GM18907 (cell line): ENCODE data around the gene SEPHS2.

ENCODE experiments used
- ATAC-seq: cut with Tn5 transposase; IDR thresholded peaks from one replicate; pipeline ENCODE4 v1.9.1; 2021; ENCODE audit warnings: mild to moderate bottlenecking, moderate library complexity; ENCODE audit not compliant: unreplicated experiment

Gene SEPHS2

DNA sequence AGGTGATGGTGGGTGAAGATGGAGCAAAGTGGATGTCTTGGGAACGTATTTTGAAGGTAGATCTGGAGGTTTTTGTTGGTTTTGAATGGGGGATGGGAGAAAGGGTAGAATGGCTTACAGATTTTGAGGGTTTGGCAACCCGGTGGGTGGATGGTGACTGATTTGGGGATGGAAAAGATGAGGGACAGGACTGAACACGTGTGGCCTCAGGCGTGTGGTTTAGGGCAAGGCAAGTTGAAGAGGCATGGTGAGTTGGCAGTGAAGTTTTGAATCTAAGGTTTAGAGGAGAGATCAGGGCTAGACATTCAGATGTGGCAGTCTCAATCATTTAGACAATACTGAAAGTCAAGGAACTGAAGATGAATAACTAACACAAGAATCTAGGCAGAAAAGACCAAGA is 10.8 kb downstream of the SEPHS2 start:
- ATAC-seq: no peak

DNA sequence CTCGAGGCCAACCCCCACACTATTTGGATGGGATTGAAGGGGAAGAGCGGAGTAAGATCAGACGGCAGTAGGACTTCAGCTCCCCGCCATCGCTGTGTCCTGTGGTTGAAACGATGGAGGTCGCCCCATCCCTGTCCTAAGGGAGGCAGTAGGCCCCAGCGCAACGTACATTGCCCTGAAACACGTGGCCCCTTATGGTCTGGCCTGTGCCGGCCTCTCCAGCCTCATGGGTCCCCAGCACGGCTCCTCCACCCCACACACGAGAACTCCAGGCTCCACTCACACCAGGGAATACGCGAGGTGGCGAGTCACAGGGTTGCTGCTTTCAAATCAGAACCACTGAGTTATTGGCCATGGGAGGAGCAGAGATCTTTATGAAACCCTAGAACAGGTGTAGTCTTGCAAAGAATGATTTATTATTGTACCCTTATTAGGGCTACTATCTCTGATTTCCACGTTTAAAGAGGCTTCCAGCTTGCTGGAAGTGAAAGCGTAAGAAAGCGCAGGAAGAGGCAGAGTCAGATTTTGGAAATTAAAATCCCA is 15.2 kb downstream of the SEPHS2 start:
- ATAC-seq: peak; percentile 16

DNA sequence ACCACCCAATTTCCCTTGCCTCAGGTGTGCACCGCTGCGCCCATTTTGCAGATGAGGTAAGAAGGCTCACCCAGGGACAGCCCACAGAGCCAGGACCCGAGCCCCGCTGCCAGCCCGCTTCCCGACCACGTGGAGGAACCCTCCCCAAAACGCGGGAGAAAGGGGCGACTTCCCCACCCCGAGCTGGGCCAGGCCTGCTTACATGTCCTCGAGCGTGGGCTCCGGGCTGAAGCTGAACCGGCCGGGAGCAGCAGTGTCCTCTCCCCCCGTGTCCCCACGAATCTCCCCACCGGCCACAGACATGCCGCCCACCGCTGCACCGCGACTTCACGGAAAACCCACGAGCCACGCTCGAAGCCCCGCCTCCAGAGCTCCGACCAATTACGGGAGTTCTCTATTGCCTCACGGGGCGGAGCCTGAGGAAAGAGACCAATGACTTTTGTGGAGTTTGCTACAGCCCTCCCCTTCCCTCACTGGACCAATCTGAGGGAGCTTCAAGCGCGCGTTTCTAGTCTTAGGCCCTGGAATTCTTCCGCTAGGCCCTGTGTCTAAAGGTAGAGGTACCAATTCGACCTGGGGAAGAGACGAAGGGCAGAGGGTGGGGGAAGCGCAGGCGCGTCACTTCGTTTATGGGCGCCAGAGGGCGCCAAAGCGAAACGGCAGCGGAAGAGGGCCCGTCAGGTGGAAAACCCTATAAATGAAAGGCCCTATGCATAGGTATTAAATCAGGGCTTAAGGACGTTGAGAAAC is 15.8 kb downstream of the SEPHS2 start, which contains the start of gene DCTPP1:
Gene DCTPP1, minus strand, starts transcription at position 353 of the 750 bp plus-strand sequence. Its CDS starts 50 bp downstream, at position 303.
- peak; percentile 96 for ATAC-seq

DNA sequence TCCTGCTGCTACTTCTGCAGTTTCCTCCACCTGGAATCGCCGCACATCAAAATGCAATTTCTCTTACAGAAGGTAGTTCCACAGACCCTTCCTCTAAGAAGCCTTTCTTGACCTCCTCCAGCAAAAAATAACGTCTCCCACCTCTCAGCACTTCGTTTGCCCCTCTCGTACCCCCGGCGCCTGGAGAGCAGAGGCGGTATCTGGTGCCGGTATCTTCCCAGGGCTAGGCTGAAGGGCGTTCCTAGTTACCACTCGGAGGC is 16.3 kb downstream of the SEPHS2 start:
- ATAC-seq: no peak

DNA sequence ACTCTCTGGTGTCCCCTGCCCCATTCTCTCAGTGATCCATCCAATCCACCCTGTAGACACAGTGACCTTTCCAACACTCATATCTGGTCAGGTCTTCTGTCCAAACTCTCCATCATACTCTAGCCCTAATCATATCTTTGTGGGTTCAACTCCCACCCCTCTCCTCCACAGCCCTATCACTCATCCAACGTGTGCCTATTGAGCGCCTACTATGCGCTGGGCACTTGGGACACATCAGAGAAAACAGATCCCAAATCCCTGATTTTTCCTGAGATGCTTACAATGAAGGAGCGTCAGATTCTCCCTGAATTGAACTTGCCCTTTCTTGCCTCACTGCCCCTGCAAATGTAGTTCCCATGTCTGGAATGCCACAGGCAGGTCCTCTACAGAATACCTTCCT is 17.6 kb downstream of the SEPHS2 start:
- ATAC-seq: no peak

DNA sequence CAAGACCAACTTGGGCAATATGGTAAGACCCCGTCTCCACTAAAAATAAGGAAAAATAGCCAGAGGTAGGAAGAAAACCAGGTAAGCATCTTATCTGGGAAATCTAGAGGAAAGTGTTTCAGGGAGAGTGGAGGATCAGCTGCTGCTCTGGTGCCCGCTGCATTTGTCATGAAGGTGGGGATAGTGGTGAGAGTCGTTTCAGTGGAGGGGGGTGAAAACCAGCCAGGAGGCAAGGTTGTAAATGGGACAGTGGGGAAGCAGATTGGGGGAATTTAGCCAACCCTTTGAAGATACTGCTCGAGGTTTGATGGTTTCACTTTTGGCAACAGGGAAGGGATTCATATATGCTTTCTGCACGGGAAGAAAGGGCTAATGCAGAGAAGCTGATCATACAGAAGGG is 24.7 kb downstream of the SEPHS2 start:
- no peak for ATAC-seq

DNA sequence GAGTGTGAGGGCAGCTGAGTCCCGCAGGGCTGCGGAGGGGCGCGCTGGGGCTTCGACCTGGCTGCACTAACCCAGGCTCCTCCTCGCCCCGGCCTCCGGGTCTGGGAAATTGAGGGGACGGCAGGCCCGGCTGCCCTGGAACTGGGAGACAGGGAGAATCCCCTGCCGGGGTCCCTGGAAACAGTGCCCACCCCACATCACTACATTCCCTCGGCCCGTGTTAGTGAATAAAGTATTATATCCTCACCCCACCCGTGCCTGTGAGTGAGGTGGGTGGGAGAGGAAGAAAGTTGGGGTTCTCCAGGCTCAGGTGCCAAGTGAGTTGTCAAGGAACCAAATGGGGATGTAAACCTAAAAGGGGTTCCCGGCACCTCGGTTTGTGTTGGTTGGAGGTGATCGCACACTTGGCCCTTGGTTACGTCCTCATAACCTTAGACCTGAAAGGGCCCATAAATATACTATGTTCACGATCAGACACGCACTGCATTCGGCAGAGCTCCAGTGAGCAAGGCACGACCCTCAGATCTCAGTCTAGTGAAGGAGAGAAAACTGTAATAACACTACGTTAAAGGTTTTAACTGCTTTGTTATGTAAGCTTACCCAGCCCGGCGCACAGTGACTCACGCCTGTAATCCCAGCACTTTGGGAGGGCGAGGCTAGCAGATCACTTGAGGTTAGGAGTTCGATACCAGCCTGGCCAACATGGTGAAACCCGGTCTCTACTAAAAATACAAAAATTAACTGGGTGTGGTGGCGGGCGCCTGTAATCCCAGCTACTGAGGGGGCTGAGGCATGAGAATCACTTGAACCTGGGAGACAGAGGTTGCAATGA is 27.1 kb downstream of the SEPHS2 start:
- no peak for ATAC-seq

DNA sequence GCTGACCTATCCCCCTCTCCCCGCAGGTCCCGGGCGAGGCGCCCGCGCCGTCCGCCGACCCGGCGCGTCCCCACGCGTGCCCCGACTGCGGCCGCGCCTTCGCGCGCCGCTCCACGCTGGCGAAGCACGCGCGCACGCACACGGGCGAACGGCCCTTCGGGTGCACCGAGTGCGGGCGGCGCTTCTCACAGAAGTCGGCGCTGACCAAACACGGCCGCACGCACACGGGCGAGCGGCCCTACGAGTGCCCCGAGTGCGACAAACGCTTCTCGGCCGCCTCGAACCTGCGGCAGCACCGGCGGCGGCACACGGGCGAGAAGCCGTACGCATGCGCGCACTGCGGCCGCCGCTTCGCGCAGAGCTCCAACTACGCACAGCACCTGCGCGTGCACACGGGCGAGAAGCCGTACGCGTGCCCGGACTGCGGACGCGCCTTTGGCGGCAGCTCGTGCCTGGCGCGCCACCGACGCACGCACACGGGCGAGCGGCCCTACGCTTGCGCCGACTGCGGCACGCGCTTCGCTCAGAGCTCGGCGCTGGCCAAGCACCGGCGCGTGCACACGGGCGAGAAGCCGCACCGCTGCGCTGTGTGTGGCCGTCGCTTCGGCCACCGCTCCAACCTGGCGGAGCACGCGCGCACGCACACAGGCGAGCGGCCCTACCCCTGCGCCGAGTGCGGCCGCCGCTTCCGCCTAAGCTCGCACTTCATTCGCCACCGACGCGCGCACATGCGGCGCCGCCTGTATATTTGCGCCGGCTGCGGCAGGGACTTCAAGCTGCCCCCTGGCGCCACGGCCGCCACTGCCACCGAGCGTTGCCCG is 27.9 kb downstream of the SEPHS2 start:
- ATAC-seq: peak; percentile 79

DNA sequence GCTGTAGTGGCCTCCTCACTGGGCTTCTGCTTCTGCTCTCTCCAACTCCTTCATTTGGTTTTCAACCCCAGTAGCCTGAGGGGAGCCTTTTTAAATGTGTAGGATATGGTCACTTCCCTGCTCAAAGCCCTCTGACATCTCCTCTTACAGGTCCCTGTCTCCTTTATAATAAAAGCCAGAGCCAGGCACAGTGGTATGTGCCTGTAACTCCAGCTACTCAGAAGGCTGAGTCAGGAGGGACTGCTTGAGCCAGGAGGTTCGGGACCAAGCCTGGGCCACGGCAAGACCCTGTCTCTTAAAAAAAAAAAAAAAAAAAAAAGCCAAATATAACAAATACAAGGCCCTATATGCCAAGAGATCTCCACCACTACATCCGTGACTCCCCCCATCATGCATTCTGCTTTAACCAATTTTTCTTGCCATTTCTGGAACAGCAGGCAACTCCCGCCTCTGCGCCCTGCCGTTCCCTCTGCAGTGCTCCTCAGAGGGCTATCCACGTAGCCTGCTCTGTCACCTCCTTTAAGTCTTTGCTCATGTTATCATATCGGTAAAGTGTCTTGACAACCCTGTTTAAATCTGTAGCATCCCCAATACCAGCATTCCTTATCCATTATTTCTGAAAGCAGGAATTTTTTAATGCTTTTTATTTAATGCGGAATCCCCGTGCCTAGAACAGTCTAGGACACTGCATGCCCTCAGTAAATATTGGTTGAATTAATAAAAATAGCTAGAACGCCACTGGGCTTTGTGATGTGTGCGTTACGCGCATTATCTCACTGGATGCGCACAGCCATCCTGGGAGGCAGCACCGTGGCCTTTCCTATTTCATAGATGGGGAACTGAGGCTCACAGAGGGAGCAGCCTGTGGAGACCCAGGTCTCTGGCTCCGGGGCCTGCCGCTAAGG is 28.8 kb downstream of the SEPHS2 start:
- ATAC-seq: no peak

DNA sequence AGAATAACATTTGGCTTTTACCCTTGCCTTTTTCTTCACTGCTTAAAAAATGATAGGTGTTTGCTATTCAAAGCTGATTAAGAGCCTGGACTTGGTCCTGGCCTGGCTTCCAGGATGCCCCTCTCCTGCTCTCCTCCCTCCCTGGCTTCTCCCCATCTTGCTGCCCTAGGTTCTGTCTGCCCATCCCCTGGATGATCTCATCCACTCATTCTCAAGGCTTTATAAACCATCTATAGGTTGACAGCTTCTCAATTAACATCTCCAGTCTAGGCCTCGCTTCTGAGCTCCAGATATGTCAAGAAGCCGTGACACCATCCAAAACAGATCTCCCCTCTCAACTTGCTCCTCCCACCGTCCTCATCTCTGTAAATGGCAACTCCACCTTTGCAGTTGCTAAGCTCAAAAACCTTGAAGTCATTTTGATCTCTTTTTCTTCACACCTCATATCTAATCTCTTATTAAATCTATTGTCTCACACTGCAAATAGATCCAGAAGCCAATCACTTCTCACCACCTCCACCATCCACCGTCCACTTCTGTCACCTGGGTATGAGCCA is 29.5 kb downstream of the SEPHS2 start:
- ATAC-seq: no peak

DNA sequence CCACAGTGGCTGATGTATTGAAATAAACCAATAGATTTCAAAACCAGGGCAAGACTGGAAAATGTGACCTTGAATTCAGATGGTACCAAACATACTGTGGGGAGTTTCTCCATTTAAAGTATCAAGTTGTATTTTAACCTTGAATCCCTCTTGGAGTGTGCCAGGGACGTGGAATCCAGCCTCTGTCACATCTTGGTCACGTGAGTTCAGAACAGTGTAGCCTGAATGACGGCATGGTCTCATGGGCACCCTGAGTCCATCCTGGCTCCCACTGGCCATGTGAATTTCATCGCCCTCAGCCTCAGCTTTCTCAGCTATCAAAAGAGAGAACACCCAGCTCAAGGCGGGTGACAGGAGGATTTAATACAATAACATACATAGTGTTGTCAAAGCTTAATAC is 31.5 kb downstream of the SEPHS2 start:
- no peak for ATAC-seq

DNA sequence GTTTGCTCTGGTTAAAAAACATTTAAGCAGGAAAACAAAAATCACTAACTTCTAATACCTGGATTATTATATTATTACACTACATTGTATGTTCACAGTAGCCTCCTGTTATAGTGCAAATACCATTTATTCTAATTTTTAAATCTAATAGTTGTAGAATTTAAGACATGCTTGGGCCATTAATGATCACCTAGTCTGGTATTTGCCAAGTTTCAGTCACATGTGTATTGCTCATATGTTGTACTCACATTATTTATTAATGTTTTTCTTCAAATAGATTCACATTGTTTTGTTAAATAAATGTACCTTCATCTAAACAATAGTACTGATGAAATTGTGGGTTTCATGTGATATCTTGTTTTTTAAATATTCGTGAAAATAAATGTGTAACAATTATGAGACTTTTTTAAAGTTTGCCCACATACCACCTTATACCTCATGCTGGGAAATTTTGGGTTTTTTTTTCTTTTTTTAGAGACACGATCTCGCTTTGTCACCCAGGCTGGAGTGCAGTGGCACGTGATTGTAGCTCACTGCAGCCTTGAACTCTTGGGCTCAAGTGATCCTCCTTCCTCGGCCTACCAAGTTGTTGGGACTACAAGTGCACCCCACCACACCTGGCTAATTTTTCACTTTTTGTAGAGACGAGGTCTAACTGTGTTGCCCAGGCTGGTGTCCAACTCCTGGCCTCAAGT is 32.4 kb downstream of the SEPHS2 start:
- no peak for ATAC-seq

DNA sequence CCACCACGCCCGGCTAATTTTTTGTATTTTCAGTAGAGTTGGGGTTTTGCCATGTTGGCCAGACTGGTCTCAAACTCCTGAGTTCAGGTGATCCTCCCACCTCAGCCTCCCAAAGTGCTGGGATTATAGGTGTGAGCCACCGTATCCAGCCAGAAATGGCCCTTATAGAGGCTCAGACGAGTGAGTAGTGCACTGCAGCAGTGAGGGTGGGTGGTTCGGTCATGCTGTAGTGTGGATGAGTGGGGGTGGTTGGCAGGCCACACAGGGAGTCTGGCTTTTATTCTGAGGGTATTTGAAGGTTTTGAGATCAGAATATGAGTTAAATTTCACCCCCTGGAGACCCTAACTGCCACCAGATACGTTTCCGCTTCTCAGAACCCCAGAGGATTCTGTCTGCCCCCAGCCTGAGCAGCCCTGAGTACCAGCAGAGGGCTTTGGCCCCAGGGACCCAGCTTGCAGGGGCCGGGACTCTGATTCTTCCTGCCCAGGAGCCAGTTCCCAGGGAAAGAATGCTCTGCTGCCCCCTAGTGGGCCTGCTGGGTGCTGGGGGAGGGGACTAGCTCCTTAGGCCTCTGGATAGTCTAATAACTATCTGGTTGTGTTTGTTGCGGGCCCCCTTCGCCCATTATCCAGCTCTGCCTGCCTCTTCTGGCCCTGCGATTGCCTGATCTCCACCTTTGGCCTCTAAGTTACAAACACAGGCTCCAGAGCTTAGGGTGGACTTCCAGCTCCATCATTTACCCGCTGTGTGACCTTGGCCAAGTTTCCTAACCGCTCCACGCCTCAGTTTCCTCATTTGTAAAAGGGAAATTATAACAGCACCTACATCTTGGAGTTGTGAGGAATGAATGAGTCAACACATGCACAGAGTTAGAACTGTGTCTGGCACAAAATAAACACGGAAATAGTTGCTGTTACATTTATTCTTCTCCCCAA is 36.3 kb downstream of the SEPHS2 start:
- ATAC-seq: peak; percentile 57

DNA sequence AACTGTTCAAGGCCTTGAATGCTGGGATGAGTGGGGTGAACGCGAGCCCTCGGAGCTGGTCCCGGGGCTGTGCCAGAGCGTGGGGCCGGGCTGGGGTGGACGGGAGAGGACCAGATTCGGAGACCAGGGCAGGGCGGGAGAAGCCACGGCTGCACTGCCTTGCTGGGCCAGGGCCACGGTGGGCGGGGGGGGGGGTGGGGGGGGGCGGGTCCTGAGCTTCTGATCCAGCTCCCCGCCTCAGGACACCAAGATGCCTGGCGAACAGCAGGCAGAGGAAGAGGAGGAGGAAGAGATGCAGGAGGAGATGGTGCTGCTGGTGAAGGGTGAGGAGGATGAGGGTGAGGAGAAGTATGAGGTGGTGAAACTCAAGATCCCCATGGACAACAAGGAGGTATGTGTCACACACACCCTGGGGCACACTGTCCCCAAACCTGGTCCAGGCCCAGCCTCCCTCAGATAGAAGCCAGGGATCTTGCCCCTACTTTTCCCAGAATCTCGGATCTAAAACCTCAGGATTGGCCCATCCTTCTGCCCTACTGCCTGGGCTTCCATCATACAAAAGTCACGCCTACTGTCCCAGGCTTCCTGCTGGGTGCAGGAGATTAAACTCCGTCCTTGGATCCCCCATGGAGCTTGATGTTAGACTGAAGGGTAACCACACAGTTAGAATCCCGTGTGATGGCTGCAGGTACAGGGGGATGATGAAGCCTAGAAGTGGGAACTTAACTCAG is 37.7 kb downstream of the SEPHS2 start:
- peak; percentile 2 for ATAC-seq

DNA sequence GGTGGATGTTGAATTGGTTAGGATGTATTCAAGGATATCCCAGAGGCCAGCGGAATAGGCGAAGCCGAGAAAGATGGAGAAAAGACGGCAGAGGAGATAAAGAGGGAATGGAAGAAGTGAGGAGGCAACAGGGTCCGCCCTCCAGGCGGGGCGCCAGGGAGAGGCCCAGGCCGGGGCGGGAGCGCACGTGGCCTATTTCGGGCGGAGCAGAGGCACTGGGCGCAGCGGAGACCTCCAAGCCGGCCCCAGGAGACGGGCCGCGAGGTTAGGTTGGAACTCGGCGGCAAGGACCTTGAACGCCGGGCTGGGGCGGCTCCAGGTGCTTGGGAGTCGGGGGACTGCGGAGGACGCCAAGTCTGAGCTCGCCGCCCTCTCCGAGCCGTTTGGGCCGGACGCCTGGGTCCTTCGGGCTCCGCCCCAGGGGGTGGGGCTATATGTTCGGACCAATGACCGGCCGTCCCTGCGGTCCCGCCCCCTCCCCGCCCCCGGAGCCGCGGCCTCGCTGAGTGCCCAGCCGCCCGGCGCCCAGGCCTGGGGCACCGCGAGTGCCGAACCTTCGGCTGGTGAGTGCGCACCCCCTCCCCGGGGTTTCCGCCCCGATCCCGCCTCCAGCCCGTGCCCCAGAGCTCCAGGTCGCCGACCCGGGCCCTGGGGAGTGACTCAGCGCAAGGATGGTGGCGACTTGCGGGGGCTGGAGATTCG is 38.4 kb downstream of the SEPHS2 start, which contains the start of gene ZNF771:
Gene ZNF771, plus strand, starts transcription at position 505 of the 702 bp plus-strand sequence. CDS start 448 bp downstream, outside the sequence.
- peak; percentile 76 for ATAC-seq

DNA sequence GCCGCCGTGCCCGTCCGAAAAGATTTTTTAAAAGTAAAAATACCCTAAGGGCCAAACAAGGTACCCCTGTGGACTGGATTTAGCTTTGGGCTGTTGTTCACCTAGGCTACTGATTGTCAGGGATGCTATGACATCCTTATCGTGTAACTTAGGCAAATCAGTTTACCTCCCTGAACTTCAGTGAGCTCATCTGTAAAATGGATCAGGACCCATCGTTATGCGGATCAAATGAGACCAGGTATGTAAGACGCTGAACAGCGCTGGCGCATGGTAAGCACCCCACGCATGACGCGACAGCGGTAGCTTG is 38.9 kb downstream of the SEPHS2 start:
- ATAC-seq: peak; percentile 5
